Stimulated activated CD8-positive, alpha-beta memory T cell treated with anti-CD3 and anti-CD28 coated beads, Interleukin-7, amount 100 ng/mL, for 4 hours (primary cell): ENCODE measurements around the gene COX7A1.

Source experiments
- DNase-seq, 2 donors: peaks; one replicate each; pipeline ENCODE4 v3.0.0-alpha.2; 2020; ENCODE audit warnings: low read depth in 2 of 2

The COX7A1 gene

DNA sequence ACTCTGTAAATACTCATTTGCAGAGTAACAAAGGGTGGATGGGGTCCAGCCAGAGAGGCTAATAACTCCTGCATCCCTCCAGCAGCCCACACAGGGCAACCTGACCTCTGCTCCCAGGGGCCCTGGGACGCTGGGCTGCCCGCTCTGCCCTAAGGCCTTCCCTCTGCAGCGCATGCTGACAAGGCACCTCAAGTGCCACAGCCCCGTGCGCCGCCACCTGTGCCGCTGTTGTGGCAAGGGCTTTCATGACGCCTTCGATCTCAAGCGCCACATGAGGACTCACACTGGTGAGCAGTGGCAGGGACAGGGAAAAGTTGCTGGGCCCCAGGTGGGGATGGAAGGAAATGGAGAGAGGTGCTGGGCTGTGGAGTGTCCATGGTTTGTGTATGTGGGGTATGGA lies 39.6 kb downstream of the COX7A1 start:
- no peak for DNase-seq

DNA sequence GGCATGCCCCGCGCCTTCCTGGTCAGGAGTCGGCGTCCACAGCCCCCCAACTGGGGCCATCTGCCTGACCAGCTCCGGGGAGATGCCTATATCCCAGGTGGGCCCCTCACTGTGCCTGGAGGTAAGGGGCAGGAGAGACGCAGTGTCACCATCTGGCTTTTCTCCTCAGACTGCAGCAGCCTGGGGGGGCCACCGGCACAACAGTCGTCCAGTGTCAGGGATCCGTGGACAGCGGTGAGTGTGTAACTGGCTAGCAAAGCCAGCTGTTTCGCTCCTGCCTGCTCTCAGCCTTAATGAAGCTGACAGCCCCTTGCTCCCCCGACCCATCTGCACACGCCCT lies 41.1 kb downstream of the COX7A1 start:
- DNase-seq = no peak

DNA sequence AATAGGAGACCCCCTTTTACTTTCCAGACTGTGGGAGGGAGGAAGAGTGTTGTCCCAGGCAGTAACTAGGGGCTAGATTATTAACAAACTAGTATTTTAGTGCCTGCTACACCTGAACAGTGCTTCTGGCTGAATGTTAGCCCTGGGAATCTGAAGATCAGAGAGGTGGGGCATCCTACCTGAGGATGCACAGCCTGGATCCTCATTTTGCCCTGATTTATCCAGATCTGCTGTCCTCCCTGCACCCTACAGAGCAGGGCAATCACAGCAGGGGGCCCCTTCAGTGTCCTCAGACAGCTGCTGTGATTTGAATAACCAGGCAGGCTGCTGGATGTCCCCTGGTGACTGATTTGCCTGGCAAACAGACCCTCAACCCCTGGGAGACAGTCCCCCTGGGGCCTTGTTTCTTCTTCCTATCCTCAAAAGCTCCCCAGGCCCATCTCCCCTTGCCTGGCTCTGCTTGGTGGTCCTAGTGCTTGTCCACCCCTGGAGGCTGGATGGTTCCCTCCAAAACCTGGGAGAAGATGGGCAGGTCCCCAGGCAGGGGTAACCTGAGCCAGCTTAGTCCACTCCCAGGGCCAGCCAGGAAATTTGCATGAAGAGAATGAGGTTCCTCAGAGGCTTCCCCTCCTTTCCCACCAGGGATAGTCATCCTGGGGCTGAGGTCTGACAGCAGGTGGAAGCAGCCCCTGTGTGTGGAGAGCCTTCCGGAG lies 41.6 kb downstream of the COX7A1 start, which contains the start of gene OVOL3:
TSS of gene OVOL3 (plus strand) at position 657 of the 713 bp plus-strand sequence. CDS start 60 bp downstream, outside the sequence.
- no peak for DNase-seq

GRCh38 chr19:36108684-36109083 lies 43.6 kb downstream of the COX7A1 start:
- DNase-seq = no peak

DNA sequence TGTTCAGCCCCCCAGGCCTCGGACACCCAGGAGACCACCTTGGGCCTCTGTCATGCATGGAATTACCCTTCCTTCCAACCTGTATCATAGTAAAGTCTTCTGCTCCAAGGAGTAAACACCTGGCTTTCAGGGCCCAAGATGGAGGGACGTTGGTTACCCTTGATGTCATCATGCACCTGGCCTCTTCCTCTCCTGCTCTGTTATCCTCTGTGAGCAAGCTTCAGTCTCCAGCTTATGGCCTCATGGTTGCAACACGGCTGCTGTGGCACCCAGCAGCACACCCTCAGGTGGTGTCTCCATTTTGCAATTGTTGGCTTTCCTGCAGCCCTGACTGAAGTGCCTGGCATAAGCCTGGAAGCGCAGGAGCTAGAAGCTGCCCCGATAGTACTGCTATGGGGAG lies 45.3 kb downstream of the COX7A1 start:
- DNase-seq = no peak

DNA sequence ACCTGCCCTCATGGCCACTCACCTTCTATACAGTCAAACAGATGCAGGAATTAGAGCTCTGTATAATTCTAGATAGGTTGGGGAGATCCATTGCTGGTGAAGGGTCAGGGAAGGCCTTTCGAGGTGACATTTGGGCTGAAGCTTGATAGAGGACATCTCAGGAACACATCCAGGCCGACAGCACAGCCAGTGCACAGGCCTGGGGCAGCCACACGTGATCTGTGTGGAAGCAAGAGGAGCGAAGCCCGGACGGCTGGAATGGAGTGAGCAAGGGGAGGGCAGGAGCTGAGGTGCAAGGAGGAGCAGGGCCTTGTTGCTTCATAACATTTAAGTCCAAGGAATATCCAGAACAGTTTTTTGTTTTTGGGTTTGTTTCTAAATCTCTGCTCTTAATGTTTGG lies 45.8 kb downstream of the COX7A1 start:
- no peak for DNase-seq

DNA sequence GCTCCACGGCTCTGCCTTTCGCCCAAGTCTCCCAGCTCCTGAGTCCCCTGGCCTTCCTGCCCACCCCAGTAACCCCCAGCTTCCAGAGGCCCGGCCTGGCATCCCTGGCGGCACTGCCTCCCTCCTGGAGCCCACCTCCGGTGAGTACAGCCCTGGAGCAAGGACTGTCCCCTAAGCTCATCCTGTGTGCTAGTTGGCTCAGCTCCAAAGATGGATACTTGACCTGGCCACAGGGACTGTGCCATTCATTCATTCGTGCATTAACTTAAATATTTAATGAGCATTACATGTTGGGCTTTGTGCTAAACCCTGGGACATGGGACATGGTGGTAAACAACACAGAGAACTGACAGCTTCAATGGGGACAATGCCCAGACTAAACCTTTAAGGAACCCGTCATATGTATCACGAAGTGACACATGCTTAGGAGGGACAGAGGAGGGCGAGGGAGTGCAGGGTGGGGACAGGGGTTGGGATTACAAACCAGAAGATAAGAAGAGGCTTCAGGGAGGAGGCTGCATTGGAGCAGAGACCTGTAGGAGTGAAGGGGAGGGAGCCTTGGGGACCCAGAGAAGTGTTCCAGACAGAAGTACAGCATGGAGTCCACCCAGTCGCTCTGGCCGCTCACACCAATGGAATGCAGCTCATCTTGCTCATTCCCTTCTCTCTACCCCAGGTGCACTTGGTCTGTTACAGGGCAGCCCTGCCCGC lies 48.2 kb downstream of the COX7A1 start:
- DNase-seq = no peak

GRCh38 chr19:36103040-36103626 lies 49.1 kb downstream of the COX7A1 start:
- no peak for DNase-seq

DNA sequence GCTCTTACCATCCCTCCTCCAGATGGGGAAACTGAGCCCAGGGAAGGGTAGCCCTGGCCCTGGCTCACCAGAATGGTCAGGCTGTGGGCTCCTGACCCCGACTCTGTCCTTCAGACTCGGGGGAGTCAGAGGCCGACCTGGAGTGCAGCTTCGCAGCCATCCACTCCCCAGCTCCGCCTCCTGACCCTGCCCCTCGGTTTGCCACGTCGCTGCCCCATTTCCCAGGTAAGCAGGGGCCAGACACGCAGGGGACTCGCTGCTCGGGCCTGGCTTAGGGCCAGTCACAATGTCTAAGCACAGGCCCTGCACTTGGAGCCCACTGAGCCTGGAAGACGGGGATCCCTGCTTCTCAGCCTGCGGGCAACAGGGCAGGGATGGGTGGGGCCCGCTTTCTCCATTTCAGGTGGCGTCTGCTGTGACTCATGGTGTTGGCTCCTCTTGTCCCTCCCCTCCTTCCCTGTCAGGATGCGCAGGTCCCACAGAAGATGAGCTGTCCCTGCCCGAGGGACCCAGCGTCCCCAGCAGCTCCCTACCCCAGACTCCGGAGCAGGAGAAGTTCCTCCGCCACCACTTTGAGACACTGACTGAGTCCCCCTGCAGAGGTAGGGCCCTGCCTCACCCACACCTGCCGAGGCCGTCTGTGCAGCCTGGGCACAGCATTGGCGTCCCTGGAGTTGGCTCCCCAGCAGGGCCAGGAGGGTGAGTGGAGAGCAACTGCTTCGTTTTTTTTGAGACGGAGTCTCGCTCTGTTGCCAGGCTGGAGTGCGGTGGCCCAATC lies 50.5 kb downstream of the COX7A1 start:
- no peak for DNase-seq
